IMR-90 (cell line): ENCODE data around the gene GP1BA. TPM values are rescaled to one million over a fixed set of nuclear protein-coding genes. Genes with fewer than 3 reads are reported as not detected.

Experiments
- ATAC-seq: fragments of 200-7000 bp; cut with Tn5 transposase; 2 replicates; pipeline ENCODE4 v1.9.1; 2020; ENCODE audit warnings: low read depth, mild to moderate bottlenecking, moderate library complexity
- BruUV-seq: library from RNA; stranded (reverse); fragments of 400-500 nt; replicated peaks from 2 replicates; lab custom pipeline; 2021; lab: Mats Ljungman, UMichigan
- CTCF ChIA-PET: fragments of 300-600 bp; formaldehyde crosslinking; extraction: SDS; loops from one replicate; lab custom pipeline; 2021; ENCODE audit warnings: antibody characterized with exemption; lab: Yijun Ruan, JAX
- POLR2A ChIA-PET: fragments of 300-600 bp; sonication (Branson Sonifier 250); formaldehyde crosslinking; loops from one replicate; lab custom pipeline; 2022; ENCODE audit warnings: antibody characterized with exemption; ENCODE audit not compliant: unreplicated experiment; lab: Charles Lee
- DNase-seq: peaks from one replicate; pipeline ENCODE4 v3.0.0; 2013
- H2AFZ ChIP-seq: replicated peaks from 2 replicates; pipeline ENCODE3; 2013; ENCODE audit warnings: low read length, mild to moderate bottlenecking; ENCODE audit not compliant: poor library complexity
- H2AK5ac ChIP-seq: 2 replicates; pipeline ENCODE4 v1.6.1; 2013; ENCODE audit warnings: low read depth, low read length, inconsistent platforms
- H2AK9ac ChIP-seq: replicated peaks from 2 replicates; pipeline ENCODE3; 2013; ENCODE audit warnings: mild to moderate bottlenecking, low read depth, low read length, moderate library complexity; ENCODE audit not compliant: poor library complexity
- H2BK120ac ChIP-seq: 2 replicates; pipeline ENCODE4 v1.6.1; 2013; ENCODE audit warnings: low read depth, low read length, inconsistent platforms
- H2BK15ac ChIP-seq: 3 replicates; pipeline ENCODE4 v1.6.1; 2013; ENCODE audit warnings: low read depth, low read length, inconsistent platforms
- H2BK20ac ChIP-seq: 2 replicates; pipeline ENCODE4 v1.6.1; 2013; ENCODE audit warnings: low read depth, mild to moderate bottlenecking, inconsistent platforms, low read length, moderate library complexity
- H2BK5ac ChIP-seq: 2 replicates; pipeline ENCODE4 v1.6.1; 2013; ENCODE audit warnings: mild to moderate bottlenecking, low read depth, low read length, inconsistent platforms; ENCODE audit not compliant: poor library complexity, severe bottlenecking
- H3K14ac ChIP-seq: replicated peaks from 2 replicates; pipeline ENCODE4 v1.6.1; 2013; ENCODE audit warnings: low read depth, low read length, inconsistent platforms
- H3K18ac ChIP-seq: 2 replicates; pipeline ENCODE4 v1.6.1; 2013; ENCODE audit warnings: low read depth, low read length, control low read depth
- H3K23ac ChIP-seq: 2 replicates; pipeline ENCODE4 v1.6.1; 2013; ENCODE audit warnings: low read depth, low read length, inconsistent platforms
- H3K27ac ChIP-seq: 2 replicates; pipeline ENCODE4 v1.5.1; 2013; ENCODE audit warnings: mild to moderate bottlenecking, control low read depth, low read length; ENCODE audit not compliant: insufficient read depth
- H3K27me3 ChIP-seq: 2 replicates; pipeline ENCODE4 v1.6.1; 2013; ENCODE audit warnings: low read length; ENCODE audit not compliant: control insufficient read depth, insufficient read depth
- H3K36me3 ChIP-seq: 2 replicates; pipeline ENCODE4 v1.6.1; 2013; ENCODE audit warnings: low read length, mixed read lengths; ENCODE audit not compliant: control insufficient read depth, insufficient read depth
- H3K4ac ChIP-seq: 2 replicates; pipeline ENCODE4 v1.6.1; 2013; ENCODE audit warnings: low read depth, low read length, inconsistent platforms
- H3K4me1 ChIP-seq: 2 replicates; pipeline ENCODE4 v1.6.1; 2013; ENCODE audit warnings: low read length, mixed read lengths; ENCODE audit not compliant: control insufficient read depth, insufficient read depth
- H3K4me2 ChIP-seq: 2 replicates; pipeline ENCODE4 v1.6.1; 2013; ENCODE audit warnings: low read depth, mild to moderate bottlenecking, control low read depth, low read length, moderate library complexity
- H3K4me3 ChIP-seq: 2 replicates; pipeline ENCODE4 v1.5.1; 2013; ENCODE audit warnings: low read depth, mild to moderate bottlenecking, control low read depth, low read length, moderate library complexity; ENCODE audit not compliant: insufficient read depth
- H3K56ac ChIP-seq: 2 replicates; pipeline ENCODE4 v1.6.1; 2013; ENCODE audit warnings: low read length, inconsistent platforms; ENCODE audit not compliant: insufficient read depth; ENCODE audit errors: extremely low read depth
- H3K79me1 ChIP-seq, 2 experiments: 2 replicates each; pipeline ENCODE4 v1.6.1; 2013; ENCODE audit warnings: low read length in 2 of 2, inconsistent platforms in 1 of 2, low read depth in 1 of 2
- H3K9ac ChIP-seq: 2 replicates; pipeline ENCODE4 v1.6.1; 2013; ENCODE audit warnings: low read depth, low read length, control low read depth
- H3K9me1 ChIP-seq: 2 replicates; pipeline ENCODE4 v1.6.1; 2013; ENCODE audit warnings: low read length, inconsistent platforms; ENCODE audit not compliant: insufficient read depth
- H3K9me3 ChIP-seq: 2 replicates; pipeline ENCODE4 v1.6.1; 2013; ENCODE audit warnings: low read length; ENCODE audit not compliant: control insufficient read depth, insufficient read depth
- H4K20me1 ChIP-seq: 2 replicates; pipeline ENCODE4 v1.6.1; 2013; ENCODE audit warnings: low read length, inconsistent platforms; ENCODE audit not compliant: insufficient read depth
- H4K5ac ChIP-seq: 2 replicates; pipeline ENCODE4 v1.6.1; 2013; ENCODE audit warnings: mild to moderate bottlenecking, low read depth, low read length, control low read depth
- H4K8ac ChIP-seq, 2 experiments: 2 replicates each; pipeline ENCODE4 v1.6.1; 2013; ENCODE audit warnings: low read depth in 2 of 2, low read length in 2 of 2, control low read depth in 1 of 2, inconsistent platforms in 1 of 2
- H4K91ac ChIP-seq: 2 replicates; pipeline ENCODE4 v1.6.1; 2013; ENCODE audit warnings: low read depth, low read length, inconsistent platforms; ENCODE audit not compliant: insufficient read depth
- FOS ChIP-seq: fragments of 150-350 bp; IDR thresholded peaks from 2 replicates; pipeline ENCODE4 v1.6.1; 2016; ENCODE audit warnings: low read depth, low read length
- WGBS, 2 experiments: methylation state at CpG; one replicate each; pipeline versions ENCODE4 v1.1.5 to v1.1.7; 2013; ENCODE audit warnings: missing lambda C conversion rate in 2 of 2; ENCODE audit not compliant: insufficient read length in 1 of 2; ENCODE audit errors: extremely low coverage in 2 of 2; 5-methylcytosine and 5-hydroxymethylcytosine counted together
- dilution Hi-C: fragments of 300-500 bp; cut with HindIII; formaldehyde crosslinking; loops from one replicate; pipeline ENCODE4 v1.14.3; 2018; ENCODE audit warnings: low sequenced_read_pairs; ENCODE audit not compliant: unreplicated experiment
- in situ Hi-C: fragments of 300-500 bp; cut with MboI; formaldehyde crosslinking; loops from 3 replicates; pipeline ENCODE4 v1.14.3; 2019; ENCODE audit warnings: low sequenced_read_pairs, inconsistent platforms, mixed read lengths
- intact Hi-C: fragments of 100-400 bp; cut with micrococcal nuclease; formaldehyde crosslinking; loops from 2 replicates; pipeline ENCODE4 v1.10.0; 2022
- polyA plus RNA-seq, 3 experiments: library from polyadenylated mRNA; depleted of rRNA; stranded (reverse); fragments of >200 nt; gene quantifications; 2 replicates each; pipeline ENCODE4 v1.2.3, GENCODE V29; 2012; ENCODE audit warnings: low replicate concordance in 1 of 3
- total RNA-seq: library from RNA; depleted of rRNA; stranded (reverse); fragments of >200 nt; gene quantifications from 2 replicates; pipeline ENCODE4 v1.2.3, GENCODE V29; 2012
- TF ChIP-seq, protein P1 (sequence below): conservative IDR thresholded peaks from 2 replicates; pipeline ENCODE4 v1.5.1; 2012; ENCODE audit warnings: mild to moderate bottlenecking, low read depth, low read length, improper control_type of control experiment

GP1BA gene
- total and polyA plus RNA-seq, 2 of the 4 experiments (the other 2 are of a cell fraction) = not detected

DNA sequence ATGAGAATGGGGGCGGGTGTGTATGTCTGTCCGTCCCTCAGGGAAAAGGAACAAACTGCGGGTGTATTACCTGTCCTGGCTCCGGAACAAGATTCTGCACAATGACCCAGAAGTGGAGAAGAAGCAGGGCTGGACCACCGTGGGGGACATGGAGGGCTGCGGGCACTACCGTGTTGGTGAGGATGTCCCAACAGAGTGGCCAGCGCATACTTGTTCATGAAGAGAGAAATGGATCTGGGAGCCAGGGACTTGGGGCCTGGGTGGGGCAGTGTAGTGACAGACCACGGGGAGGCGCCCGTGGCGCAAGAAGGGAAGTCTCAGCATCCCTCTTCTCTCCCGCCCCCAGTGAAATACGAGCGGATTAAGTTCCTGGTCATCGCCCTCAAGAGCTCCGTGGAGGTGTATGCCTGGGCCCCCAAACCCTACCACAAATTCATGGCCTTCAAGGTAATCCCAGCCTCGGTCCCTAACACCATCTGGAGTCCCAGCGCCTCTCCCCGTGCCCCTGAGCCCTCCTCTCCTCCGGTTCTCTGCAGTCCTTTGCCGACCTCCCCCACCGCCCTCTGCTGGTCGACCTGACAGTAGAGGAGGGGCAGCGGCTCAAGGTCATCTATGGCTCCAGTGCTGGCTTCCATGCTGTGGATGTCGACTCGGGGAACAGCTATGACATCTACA is 36.3 kb upstream of the GP1BA start:
- H4K8ac ChIP-seq = no peak overlapping the region
- H3K27ac ChIP-seq = no peak overlapping the region
- no peak overlapping the region for H3K4me2 ChIP-seq
- H3K9me1 ChIP-seq = no peaks in the 10 kb centered on the region
- H2AFZ ChIP-seq = no peak overlapping the region
- no peak for ATAC-seq
- TF ChIP-seq, protein P1, sequence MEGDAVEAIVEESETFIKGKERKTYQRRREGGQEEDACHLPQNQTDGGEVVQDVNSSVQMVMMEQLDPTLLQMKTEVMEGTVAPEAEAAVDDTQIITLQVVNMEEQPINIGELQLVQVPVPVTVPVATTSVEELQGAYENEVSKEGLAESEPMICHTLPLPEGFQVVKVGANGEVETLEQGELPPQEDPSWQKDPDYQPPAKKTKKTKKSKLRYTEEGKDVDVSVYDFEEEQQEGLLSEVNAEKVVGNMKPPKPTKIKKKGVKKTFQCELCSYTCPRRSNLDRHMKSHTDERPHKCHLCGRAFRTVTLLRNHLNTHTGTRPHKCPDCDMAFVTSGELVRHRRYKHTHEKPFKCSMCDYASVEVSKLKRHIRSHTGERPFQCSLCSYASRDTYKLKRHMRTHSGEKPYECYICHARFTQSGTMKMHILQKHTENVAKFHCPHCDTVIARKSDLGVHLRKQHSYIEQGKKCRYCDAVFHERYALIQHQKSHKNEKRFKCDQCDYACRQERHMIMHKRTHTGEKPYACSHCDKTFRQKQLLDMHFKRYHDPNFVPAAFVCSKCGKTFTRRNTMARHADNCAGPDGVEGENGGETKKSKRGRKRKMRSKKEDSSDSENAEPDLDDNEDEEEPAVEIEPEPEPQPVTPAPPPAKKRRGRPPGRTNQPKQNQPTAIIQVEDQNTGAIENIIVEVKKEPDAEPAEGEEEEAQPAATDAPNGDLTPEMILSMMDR = 0 out of 2 replicates have a peak, but pooled peaks have one; percentile 1
- TF ChIP-seq FOS = no peak
- H2BK5ac ChIP-seq = no peak overlapping the region
- 71% methylated on average over 24 of the region's 27 CpGs; no CpG with 5 or more reads in 1 of the 2 experiments for WGBS, 2 experiments
- no peak overlapping the region for H3K4ac ChIP-seq
- H3K4me3 ChIP-seq = no peak overlapping the region
- no peaks in the 10 kb centered on the region for H3K9me3 ChIP-seq
- in situ Hi-C loops = no loop called here
- intact Hi-C loops = no loop called here
- no peak overlapping the region for H3K18ac ChIP-seq
- no peak overlapping the region for H2BK15ac ChIP-seq
- H3K79me1 ChIP-seq = no peaks in the 10 kb centered on the region
- H3K4me1 ChIP-seq = no peaks in the 10 kb centered on the region
- H2BK120ac ChIP-seq = no peak overlapping the region
- CTCF ChIA-PET = interaction anchor here (1.5 kb wide), 1 partner anchor 106 kb away, joined by 5 read pairs; no protein-coding TSS in a partner anchor
- BruUV-seq = no TSS peak
- H3K56ac ChIP-seq = no peak overlapping the region
- POLR2A ChIA-PET = no interaction called here
- H3K14ac ChIP-seq = no peak overlapping the region
- H2AK9ac ChIP-seq = no peak overlapping the region
- H3K9ac ChIP-seq = no peak overlapping the region
- DNase-seq = no peak
- no peak overlapping the region for H2AK5ac ChIP-seq
- dilution Hi-C loops = no loop called here
- no peak overlapping the region for H4K5ac ChIP-seq
- no peak overlapping the region for H4K91ac ChIP-seq
- no peaks in the 10 kb centered on the region for H3K27me3 ChIP-seq
- no peak overlapping the region for H2BK20ac ChIP-seq
- H3K23ac ChIP-seq = no peak overlapping the region
- peaks cover 55% of the 10 kb centered on the region for H3K36me3 ChIP-seq
- no peaks in the 10 kb centered on the region; the same call in 1 of the 2 replicates for H4K20me1 ChIP-seq
